Adrenal gland (tissue), 12 donors: ENCODE results near the gene ST13. TPM values are rescaled to one million over a fixed set of nuclear protein-coding genes. Genes with fewer than 3 reads are reported as not detected.
"Not testable (repeated sequence)": the region's sequence is repeated elsewhere in the genome, so short reads cannot be mapped to it uniquely, and the experiment has no call there.

Experiments used
- DNase-seq, 7 donors: peaks; one replicate each; pipeline ENCODE4 v3.0.0-alpha.2; 2019 to 2020
- H3K27ac ChIP-seq, 5 donors: fragments of 200-600 bp; sonication (generic) in 4 of 5; 1 replicate in 3 of 5; 2 replicates in 2 of 5; pipeline versions ENCODE4 v1.5.1 to v1.8.0; 2016 to 2020; ENCODE audit warnings: mild to moderate bottlenecking in 1 of 5
- H3K27me3 ChIP-seq: fragments of 200-600 bp; 2 replicates; pipeline ENCODE4 v1.8.0; 2021
- H3K36me3 ChIP-seq, 2 donors: fragments of 200-600 bp; replicated peaks in 1 of 2; 1 replicate in 1 of 2; 2 replicates in 1 of 2; pipeline versions ENCODE4 v1.5.1 to v1.8.0; 2018 to 2022
- H3K4me1 ChIP-seq, 2 donors: fragments of 200-600 bp; replicated peaks in 1 of 2; 1 replicate in 1 of 2; 2 replicates in 1 of 2; pipeline versions ENCODE4 v1.5.1 to v1.8.0; 2018 to 2021
- H3K4me3 ChIP-seq, 4 donors: fragments of 200-600 bp; sonication (generic) in 3 of 4; one replicate each; pipeline ENCODE4 v1.5.1; 2016 to 2018
- H3K9me3 ChIP-seq, 3 donors: fragments of 200-600 bp; sonication (generic) in 1 of 3; replicated peaks in 1 of 3; 1 replicate in 2 of 3; 2 replicates in 1 of 3; pipeline versions ENCODE4 v1.5.1 to v1.8.0; 2016 to 2021
- POLR2A ChIP-seq, 2 donors: fragments of 450-650 bp; IDR thresholded peaks; one replicate each; pipeline ENCODE4 v1.6.1; 2017; ENCODE audit warnings: antibody characterized with exemption in 2 of 2, mild to moderate bottlenecking in 2 of 2, moderate library complexity in 1 of 2
- WGBS, 4 donors: extraction: QIAGEN DNeasy Blood & Tissue Kit in 2 of 4; methylation state at CpG; one replicate each; pipeline versions ENCODE4 v1.1.5 to v1.1.7; 2013 to 2017; 5-methylcytosine and 5-hydroxymethylcytosine counted together
- intact Hi-C, 2 donors: fragments of 100-400 bp; cut with DNase I; formaldehyde crosslinking; loops; one replicate each; pipeline versions ENCODE4 v1.14.1 to v1.15.0; 2022 to 2023
- polyA plus RNA-seq, 3 donors: library from polyadenylated mRNA; stranded (reverse); fragments of 200-250 nt in 2 of 3; fragments of 350-450 nt in 1 of 3; fragmentation: Illumina TruSeq in 1 of 3; extraction: RNeasy Lipid Tissue Mini Kit (QIAGEN cat#74804) in 1 of 3; gene quantifications; one replicate each; pipeline ENCODE4 v1.2.3, GENCODE V29; 2013 to 2014
- total RNA-seq, 9 donors: library from RNA; depleted of rRNA in 4 of 9; stranded (reverse); fragments of >200 nt in 4 of 9; fragments of 120-200 nt in 1 of 9; fragmentation: NEBNext Ultra II Directional in 1 of 9; extraction: Animal tissue kit (Norgen Biotek cat#: 25700) in 1 of 9; gene quantifications; one replicate each; pipeline versions ENCODE4 v1.1.0 to v1.2.4, GENCODE V29; 2013 to 2023
- TF ChIP-seq, protein P1 (sequence below), 6 experiments: fragments of 450-650 bp in 4 of 6; fragments of 200-600 bp in 2 of 6; sonication (generic) in 1 of 6; IDR thresholded peaks; 1 replicate in 5 of 6; 2 replicates in 1 of 6; pipeline versions ENCODE4 v1.5.1 to v1.8.0; 2016 to 2021; ENCODE audit warnings: antibody characterized with exemption in 6 of 6, mild to moderate bottlenecking in 2 of 6, moderate library complexity in 1 of 6
- donor health status: healthy with polysubstance abuse.
- donor health status: Bipolar disorder and iron deficiency.
- donor health status: DM: yes; HTN: yes; CAD: no.
- donor health status: DM: no; HTN: no; CAD: no.
- donor health status: DM: no; HTN: no; CAD: no.
- donor health status: DM: yes; HTN: yes; CAD: no.

ST13 gene
- total and polyA plus RNA-seq, 12 donors = 61.5 to 575 (median 242) TPM

DNA sequence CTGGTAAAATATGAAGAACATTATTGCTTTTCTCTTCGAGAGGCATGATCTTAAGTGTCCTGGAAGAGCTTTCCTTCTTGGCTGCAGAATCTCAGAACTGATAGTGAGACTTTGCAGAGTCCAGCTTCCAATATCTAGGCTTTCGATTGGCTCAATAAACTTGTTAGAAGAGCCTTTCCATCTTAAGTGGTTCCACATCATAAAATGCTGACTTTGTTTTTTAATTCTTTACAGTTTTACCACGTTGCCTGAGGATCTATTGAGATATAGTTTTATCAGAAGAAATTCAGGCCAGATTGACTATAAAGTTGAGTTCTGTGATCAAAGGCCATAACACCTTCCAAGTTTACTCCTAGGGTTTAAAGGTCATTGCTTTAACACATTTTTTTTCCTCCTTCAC, 21.0 kb upstream of the ST13 start:
- DNase-seq = no peak
- Histone ChIP-seq H3K4me3 (no peak overlapping the region), H3K27ac (no peak overlapping the region), H3K4me1 (peaks cover 3 to 13% of the 10 kb centered on the region in 2 donors), H3K9me3 (no peaks in the 10 kb centered on the region), H3K27me3 (no peaks in the 10 kb centered on the region), H3K36me3 (peaks cover 0 to 14% of the 10 kb centered on the region in 2 donors)
- TF ChIP-seq, protein P1, sequence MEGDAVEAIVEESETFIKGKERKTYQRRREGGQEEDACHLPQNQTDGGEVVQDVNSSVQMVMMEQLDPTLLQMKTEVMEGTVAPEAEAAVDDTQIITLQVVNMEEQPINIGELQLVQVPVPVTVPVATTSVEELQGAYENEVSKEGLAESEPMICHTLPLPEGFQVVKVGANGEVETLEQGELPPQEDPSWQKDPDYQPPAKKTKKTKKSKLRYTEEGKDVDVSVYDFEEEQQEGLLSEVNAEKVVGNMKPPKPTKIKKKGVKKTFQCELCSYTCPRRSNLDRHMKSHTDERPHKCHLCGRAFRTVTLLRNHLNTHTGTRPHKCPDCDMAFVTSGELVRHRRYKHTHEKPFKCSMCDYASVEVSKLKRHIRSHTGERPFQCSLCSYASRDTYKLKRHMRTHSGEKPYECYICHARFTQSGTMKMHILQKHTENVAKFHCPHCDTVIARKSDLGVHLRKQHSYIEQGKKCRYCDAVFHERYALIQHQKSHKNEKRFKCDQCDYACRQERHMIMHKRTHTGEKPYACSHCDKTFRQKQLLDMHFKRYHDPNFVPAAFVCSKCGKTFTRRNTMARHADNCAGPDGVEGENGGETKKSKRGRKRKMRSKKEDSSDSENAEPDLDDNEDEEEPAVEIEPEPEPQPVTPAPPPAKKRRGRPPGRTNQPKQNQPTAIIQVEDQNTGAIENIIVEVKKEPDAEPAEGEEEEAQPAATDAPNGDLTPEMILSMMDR (IDR thresholded peaks at IDR 0.05) = no peak
- no peak for TF ChIP-seq POLR2A (IDR thresholded peaks at IDR 0.05)
- intact Hi-C loops = no loop called here
- 75 to 82% (median 80%) methylated on average over 3 of the region's 3 CpGs for WGBS, 4 donors

DNA sequence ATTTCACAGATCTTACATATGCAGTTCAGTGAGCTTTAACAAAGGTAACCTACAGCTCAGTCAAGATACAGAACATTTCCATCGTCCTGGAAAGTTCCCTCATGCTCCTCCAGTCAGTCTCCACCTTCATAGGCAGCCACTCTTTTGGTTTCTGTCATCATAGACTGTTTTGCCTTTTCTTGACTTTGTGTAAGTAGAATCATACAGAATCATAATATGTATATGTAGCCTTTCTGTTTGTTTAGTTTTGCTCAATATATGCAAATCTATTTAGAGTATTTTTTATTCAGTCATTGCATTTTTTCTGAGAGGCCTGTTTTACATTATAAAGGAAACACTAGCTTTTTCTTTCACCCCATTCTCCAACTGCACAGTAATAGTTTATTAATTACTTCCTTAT, 20.5 kb upstream of the ST13 start:
- Histone ChIP-seq H3K4me3 (no peak overlapping the region), H3K27ac (no peak overlapping the region), H3K4me1 (peaks cover 3 to 13% of the 10 kb centered on the region in 2 donors), H3K27me3 (no peaks in the 10 kb centered on the region), H3K36me3 (peaks cover 0 to 8% of the 10 kb centered on the region in 2 donors), H3K9me3 (no peaks in the 10 kb centered on the region)
- WGBS, 4 donors = 65 to 83% (median 76%) methylated on average over 1 of the region's 1 CpG
- TF ChIP-seq, protein P1 (IDR thresholded peaks at IDR 0.05) = no peak
- no peak for TF ChIP-seq POLR2A (IDR thresholded peaks at IDR 0.05)
- no peak for DNase-seq
- intact Hi-C loops = no loop called here

DNA sequence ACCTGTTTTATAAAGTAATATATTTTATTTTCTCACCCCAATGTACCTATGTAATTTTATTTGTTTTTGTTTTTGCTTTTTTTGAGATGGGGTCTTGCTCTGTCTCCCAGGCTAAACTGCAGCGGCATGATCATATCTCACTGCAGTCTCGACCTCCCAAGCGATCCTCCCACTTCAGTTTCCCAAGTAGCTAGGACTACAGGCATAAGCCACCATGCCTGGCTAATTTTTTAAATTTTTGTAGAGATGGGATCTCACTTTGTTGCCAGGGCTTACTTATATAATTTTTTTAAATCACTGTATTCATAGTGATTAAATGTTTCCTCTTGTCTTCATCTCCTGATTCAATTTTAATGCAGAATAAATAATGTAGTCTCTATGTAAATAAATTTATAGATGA, 18.7 kb upstream of the ST13 start:
- DNase-seq = no peak
- 94 to 99% (median 96%) methylated on average over 3 of the region's 3 CpGs for WGBS, 4 donors
- Histone ChIP-seq H3K9me3 (no peaks in the 10 kb centered on the region), H3K4me3 (no peak overlapping the region), H3K27ac (no peak overlapping the region), H3K4me1 (peaks cover 3 to 13% of the 10 kb centered on the region in 2 donors), H3K27me3 (no peaks in the 10 kb centered on the region), H3K36me3 (peaks cover 0 to 13% of the 10 kb centered on the region in 2 donors)
- TF ChIP-seq, protein P1 (IDR thresholded peaks at IDR 0.05) = no peak
- TF ChIP-seq POLR2A (IDR thresholded peaks at IDR 0.05) = no peak
- intact Hi-C loops = no loop called here

DNA sequence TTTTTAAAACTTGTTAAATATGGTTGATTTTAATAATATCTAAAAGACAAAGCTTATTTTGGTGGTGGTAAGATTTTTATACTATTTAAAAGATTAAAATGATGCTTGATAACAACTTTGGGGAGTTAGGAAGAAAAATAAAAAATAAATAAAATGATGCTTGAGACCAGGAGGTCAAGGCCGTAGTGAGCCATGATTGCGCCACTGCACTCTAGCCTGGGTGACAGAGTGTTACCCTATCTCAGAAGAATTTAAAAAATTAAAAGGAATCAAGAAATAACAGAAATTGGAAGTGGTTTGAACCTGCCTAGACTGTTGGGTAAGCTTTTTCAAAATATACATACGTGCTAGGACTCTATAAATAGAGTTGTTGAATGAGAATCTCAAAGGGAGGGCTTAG, 17.6 kb upstream of the ST13 start:
- no peak for TF ChIP-seq POLR2A (IDR thresholded peaks at IDR 0.05)
- TF ChIP-seq, protein P1 (IDR thresholded peaks at IDR 0.05) = no peak
- Histone ChIP-seq H3K36me3 (peaks cover 0 to 15% of the 10 kb centered on the region in 2 donors), H3K27ac (peak overlapping the region in 3 of 5 donors; percentile 39 to 61 (median 61)), H3K9me3 (no peaks in the 10 kb centered on the region), H3K4me1 (peaks cover 3 to 13% of the 10 kb centered on the region in 2 donors), H3K4me3 (no peak overlapping the region), H3K27me3 (no peaks in the 10 kb centered on the region)
- WGBS, 4 donors = 49 to 72% (median 58%) methylated on average over 3 of the region's 3 CpGs
- DNase-seq = peak in 6 of 7 donors; percentile 45 to 71 (median 50)
- intact Hi-C loops = no loop called here

DNA sequence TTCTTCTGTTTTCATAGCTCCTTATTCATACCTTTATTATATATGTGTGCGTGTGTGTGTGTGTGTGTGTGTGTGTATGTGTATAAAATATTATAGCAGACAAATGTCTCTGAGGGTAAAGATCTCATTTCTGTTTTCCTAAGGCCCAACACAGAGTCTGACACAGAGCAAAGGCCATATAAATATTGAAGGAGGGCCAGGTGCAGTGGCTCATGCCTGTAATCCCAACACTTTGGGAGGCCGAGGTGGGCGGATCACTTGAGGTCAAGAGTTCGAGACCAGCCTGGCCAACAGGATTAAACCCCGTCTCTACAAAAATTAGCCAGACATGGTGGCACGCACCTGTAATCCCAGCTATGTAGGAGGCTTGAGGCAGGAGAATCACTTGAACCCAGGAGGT, 11.9 kb upstream of the ST13 start:
- H3K27ac ChIP-seq = not testable (repeated sequence)
- 88 to 99% (median 91%) methylated on average over 5 to 6 of the region's 6 CpGs for WGBS, 4 donors

More for the DNA sequence above, 11.9 kb upstream of the ST13 start:
- H3K4me3 ChIP-seq, H3K9me3 ChIP-seq, DNase-seq, intact Hi-C loops, H3K4me1 ChIP-seq, H3K27me3 ChIP-seq: not testable (repeated sequence)
- H3K36me3 ChIP-seq = peaks cover 0 to 11% of the 10 kb centered on the region in 2 donors
